Type B pancreatic cell (in vitro differentiated cells): ENCODE results near the gene BAIAP2. TPM values are rescaled to one million over a fixed set of nuclear protein-coding genes. Genes with fewer than 3 reads are reported as not detected.

Experiments used
- DNase-seq: peaks from one replicate; pipeline ENCODE4 v3.0.0; 2021; ENCODE audit warnings: mixed read lengths; ENCODE audit not compliant: unreplicated experiment; ENCODE audit errors: extremely low spot score
- H3K27ac Mint-ChIP-seq: 2 replicates; pipeline ENCODE4 v1.8.0; 2021; ENCODE audit warnings: mild to moderate bottlenecking, mixed read lengths
- H3K27me3 Mint-ChIP-seq: 2 replicates; pipeline ENCODE4 v1.8.0; 2021; ENCODE audit warnings: mixed read lengths
- H3K36me3 Mint-ChIP-seq: 2 replicates; pipeline ENCODE4 v1.8.0; 2021; ENCODE audit warnings: mixed read lengths
- H3K4me1 Mint-ChIP-seq: one replicate; pipeline ENCODE4 v1.8.0; 2021; ENCODE audit warnings: mixed read lengths; ENCODE audit not compliant: unreplicated experiment
- H3K4me3 Mint-ChIP-seq: 2 replicates; pipeline ENCODE4 v1.8.0; 2021; ENCODE audit warnings: mild to moderate bottlenecking, mixed read lengths
- H3K9me3 Mint-ChIP-seq: 2 replicates; pipeline ENCODE4 v1.8.0; 2021; ENCODE audit warnings: mixed read lengths
- CTCF ChIP-seq: fragments of 200-600 bp; sonication (generic); conservative IDR thresholded peaks from 2 replicates; pipeline ENCODE4 v1.5.0; 2021; ENCODE audit warnings: antibody characterized with exemption, mild to moderate bottlenecking
- total RNA-seq: library from RNA; stranded (reverse); gene quantifications from 2 replicates; pipeline ENCODE4 v1.2.1, GENCODE V29; 2021; ENCODE audit warnings: low replicate concordance

The BAIAP2 gene
- total RNA-seq, 1 donor from 2014 or later: 62.7 TPM

GRCh38 chr17:81127526-81128177, 92.7 kb downstream of the BAIAP2 start:
- Mint-ChIP-seq H3K27me3 (no peaks in the 10 kb centered on the region), H3K4me3 (no peak overlapping the region), H3K36me3 (no peaks in the 10 kb centered on the region), H3K27ac (no peak overlapping the region), H3K9me3 (no peaks in the 10 kb centered on the region), H3K4me1 (no peaks in the 10 kb centered on the region)
- TF ChIP-seq CTCF: no peak
- DNase-seq: no peak

GRCh38 chr17:81128338-81128737, 93.4 kb downstream of the BAIAP2 start:
- H3K36me3 Mint-ChIP-seq: no peaks in the 10 kb centered on the region
- no peak overlapping the region for H3K4me3 Mint-ChIP-seq
- no peaks in the 10 kb centered on the region for H3K4me1 Mint-ChIP-seq
- H3K9me3 Mint-ChIP-seq: no peaks in the 10 kb centered on the region
- DNase-seq: no peak
- H3K27me3 Mint-ChIP-seq: no peaks in the 10 kb centered on the region
- no peak for TF ChIP-seq CTCF
- H3K27ac Mint-ChIP-seq: no peak overlapping the region

GRCh38 chr17:81128774-81129173, 93.8 kb downstream of the BAIAP2 start:
- no peak for TF ChIP-seq CTCF
- no peaks in the 10 kb centered on the region for H3K27me3 Mint-ChIP-seq
- H3K4me1 Mint-ChIP-seq: no peaks in the 10 kb centered on the region
- no peak for DNase-seq
- no peak overlapping the region for H3K27ac Mint-ChIP-seq
- no peak overlapping the region for H3K4me3 Mint-ChIP-seq
- no peaks in the 10 kb centered on the region for H3K36me3 Mint-ChIP-seq
- no peaks in the 10 kb centered on the region for H3K9me3 Mint-ChIP-seq

- peak; percentile 33 for TF ChIP-seq CTCF
- H3K4me1 Mint-ChIP-seq: no peaks in the 10 kb centered on the region
- no peak for DNase-seq
- H3K4me3 Mint-ChIP-seq: no peak overlapping the region
- no peak overlapping the region for H3K27ac Mint-ChIP-seq
- H3K36me3 Mint-ChIP-seq: no peaks in the 10 kb centered on the region
- H3K9me3 Mint-ChIP-seq: no peaks in the 10 kb centered on the region
- no peaks in the 10 kb centered on the region for H3K27me3 Mint-ChIP-seq
Observed at GRCh38 chr17:81129289-81129688, 94.3 kb downstream of the BAIAP2 start.

GRCh38 chr17:81129711-81130367, 94.9 kb downstream of the BAIAP2 start:
- no peak overlapping the region for H3K27ac Mint-ChIP-seq

More at GRCh38 chr17:81129711-81130367, 94.9 kb downstream of the BAIAP2 start:
- DNase-seq: no peak
- no peaks in the 10 kb centered on the region for H3K9me3 Mint-ChIP-seq
- TF ChIP-seq CTCF: no peak
- H3K36me3 Mint-ChIP-seq: no peaks in the 10 kb centered on the region
- H3K27me3 Mint-ChIP-seq: no peaks in the 10 kb centered on the region
- no peak overlapping the region for H3K4me3 Mint-ChIP-seq
- H3K4me1 Mint-ChIP-seq: no peaks in the 10 kb centered on the region
